SH-SY5Y (cell line): ENCODE measurements around the gene HABP2.

ENCODE experiments used
- GATA2 ChIP-seq: IDR thresholded peaks from 2 replicates; pipeline ENCODE4 v1.6.1; 2011; ENCODE audit warnings: mild to moderate bottlenecking, low read depth, low read length
- GATA3 ChIP-seq: IDR thresholded peaks from 2 replicates; pipeline ENCODE4 v1.6.1; 2011; ENCODE audit warnings: low read depth, mild to moderate bottlenecking, low read length, moderate library complexity

DNA sequence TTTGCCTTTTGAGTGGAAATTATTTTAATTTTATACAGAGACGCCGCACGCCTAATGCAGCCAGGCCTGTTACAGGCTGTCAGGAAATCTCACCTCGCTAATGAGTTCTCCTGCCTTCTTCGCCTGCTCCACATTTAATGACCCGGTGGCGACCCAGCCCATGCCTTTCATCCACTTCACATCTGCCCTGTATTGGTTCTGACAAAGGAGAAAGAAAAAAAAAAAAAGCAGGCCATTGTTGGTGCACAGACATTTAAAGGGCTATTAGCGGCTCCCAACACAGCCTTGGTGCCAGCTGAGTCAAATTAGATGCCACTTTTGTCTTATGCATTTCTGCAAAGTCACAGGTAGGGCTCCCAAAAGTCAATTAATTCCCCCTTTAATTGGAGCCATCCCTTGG is 67.7 kb downstream of the HABP2 start:
- TF ChIP-seq GATA2: no peak
- no peak for TF ChIP-seq GATA3
